Naive thymus-derived CD4-positive, alpha-beta T cell (primary cell): ENCODE results near the gene HOXA6. TPM values are rescaled to one million over a fixed set of nuclear protein-coding genes. Genes with fewer than 3 reads are reported as not detected.

Experiments used
- ATAC-seq: fragments of 150-1000 bp; cut with Tn5 transposase; 2 replicates; pipeline ENCODE4 v1.10.0; 2021; ENCODE audit warnings: mild to moderate bottlenecking, moderate library complexity
- CTCF ChIA-PET: fragments of 350-600 bp; sonication (Branson Sonifier 250); formaldehyde crosslinking; loops from one replicate; lab custom pipeline; 2021; ENCODE audit warnings: antibody characterized with exemption; lab: Charles Lee
- POLR2A ChIA-PET: fragments of 350-600 bp; sonication (Branson Sonifier 250); formaldehyde crosslinking; loops from one replicate; lab custom pipeline; 2021; ENCODE audit warnings: antibody characterized with exemption, inconsistent platforms; lab: Charles Lee
- DNase-seq, 9 donors: peaks; one replicate each; pipeline versions ENCODE4 v3.0.0 to v3.0.0-alpha.2; 2020 to 2022; ENCODE audit warnings: mixed read lengths in 1 of 9
- H3K27ac ChIP-seq: one replicate; pipeline ENCODE4 v1.7.0; 2013; ENCODE audit warnings: mild to moderate bottlenecking, low read depth, low read length, moderate library complexity
- H3K27me3 ChIP-seq, 2 donors: one replicate each; pipeline ENCODE4 v1.7.0; 2013; ENCODE audit warnings: low read length in 2 of 2, mild to moderate bottlenecking in 2 of 2, moderate library complexity in 2 of 2; ENCODE audit not compliant: control insufficient read depth in 2 of 2, insufficient read depth in 2 of 2
- H3K36me3 ChIP-seq, 3 experiments: 1 replicate in 2 of 3; 2 replicates in 1 of 3; pipeline ENCODE4 v1.7.0; 2013; ENCODE audit warnings: low read length in 3 of 3, mild to moderate bottlenecking in 3 of 3, moderate library complexity in 1 of 3; ENCODE audit not compliant: insufficient read depth in 3 of 3, control insufficient read depth in 2 of 3
- H3K4me1 ChIP-seq, 2 donors: one replicate each; pipeline ENCODE4 v1.7.0; 2013; ENCODE audit warnings: low read length in 2 of 2, mild to moderate bottlenecking in 2 of 2, moderate library complexity in 1 of 2; ENCODE audit not compliant: control insufficient read depth in 2 of 2, insufficient read depth in 2 of 2
- H3K4me3 ChIP-seq: 2 replicates; pipeline ENCODE4 v1.7.0; 2013; ENCODE audit warnings: mild to moderate bottlenecking, low read length
- H3K9me3 ChIP-seq, 3 experiments: 1 replicate in 2 of 3; 2 replicates in 1 of 3; pipeline ENCODE4 v1.7.0; 2013; ENCODE audit warnings: low read length in 3 of 3; ENCODE audit not compliant: control insufficient read depth in 2 of 3
- H3K27ac Mint-ChIP-seq, 9 donors: one replicate each; pipeline ENCODE4 v1.8.0; 2020 to 2022; ENCODE audit warnings: mixed read lengths in 9 of 9, mild to moderate bottlenecking in 8 of 9, moderate library complexity in 5 of 9, inconsistent platforms in 2 of 9
- H3K27me3 Mint-ChIP-seq, 5 donors: one replicate each; pipeline ENCODE4 v1.8.0; 2021 to 2022; ENCODE audit warnings: mixed read lengths in 5 of 5, mild to moderate bottlenecking in 1 of 5
- H3K36me3 Mint-ChIP-seq, 5 donors: one replicate each; pipeline ENCODE4 v1.8.0; 2020 to 2022; ENCODE audit warnings: mixed read lengths in 5 of 5, mild to moderate bottlenecking in 3 of 5, inconsistent platforms in 1 of 5
- H3K4me1 Mint-ChIP-seq, 7 donors: one replicate each; pipeline ENCODE4 v1.8.0; 2020 to 2022; ENCODE audit warnings: mixed read lengths in 7 of 7, mild to moderate bottlenecking in 3 of 7, inconsistent platforms in 1 of 7
- H3K4me3 Mint-ChIP-seq, 10 donors: one replicate each; pipeline ENCODE4 v1.8.0; 2020 to 2022; ENCODE audit warnings: mild to moderate bottlenecking in 10 of 10, mixed read lengths in 10 of 10, moderate library complexity in 6 of 10, inconsistent platforms in 2 of 10
- H3K9me3 Mint-ChIP-seq, 11 donors: one replicate each; pipeline ENCODE4 v1.8.0; 2020 to 2022; ENCODE audit warnings: mixed read lengths in 11 of 11, mild to moderate bottlenecking in 4 of 11, inconsistent platforms in 1 of 11, moderate library complexity in 1 of 11
- intact Hi-C, 2 donors: fragments of 100-400 bp; cut with micrococcal nuclease; formaldehyde crosslinking; loops; one replicate each; pipeline ENCODE4 v1.15.1; 2023
- polyA plus RNA-seq, 2 donors: library from polyadenylated mRNA; unstranded; fragments of 300-500 nt; fragmentation: Illumina TruSeq; gene quantifications; one replicate each; pipeline ENCODE4 v1.2.3, GENCODE V29; 2021
- total RNA-seq, 6 experiments: library from RNA in 5 of 6; stranded (reverse) in 5 of 6; gene quantifications; 1 replicate in 5 of 6; 2 replicates in 1 of 6; pipeline ENCODE4 v1.2.3 and lab custom pipeline; 2021 to 2026

The HOXA6 gene
- total and polyA plus RNA-seq, 7 experiments from 2014 or later: 0.32 to 0.49 TPM; not detected in 5

DNA sequence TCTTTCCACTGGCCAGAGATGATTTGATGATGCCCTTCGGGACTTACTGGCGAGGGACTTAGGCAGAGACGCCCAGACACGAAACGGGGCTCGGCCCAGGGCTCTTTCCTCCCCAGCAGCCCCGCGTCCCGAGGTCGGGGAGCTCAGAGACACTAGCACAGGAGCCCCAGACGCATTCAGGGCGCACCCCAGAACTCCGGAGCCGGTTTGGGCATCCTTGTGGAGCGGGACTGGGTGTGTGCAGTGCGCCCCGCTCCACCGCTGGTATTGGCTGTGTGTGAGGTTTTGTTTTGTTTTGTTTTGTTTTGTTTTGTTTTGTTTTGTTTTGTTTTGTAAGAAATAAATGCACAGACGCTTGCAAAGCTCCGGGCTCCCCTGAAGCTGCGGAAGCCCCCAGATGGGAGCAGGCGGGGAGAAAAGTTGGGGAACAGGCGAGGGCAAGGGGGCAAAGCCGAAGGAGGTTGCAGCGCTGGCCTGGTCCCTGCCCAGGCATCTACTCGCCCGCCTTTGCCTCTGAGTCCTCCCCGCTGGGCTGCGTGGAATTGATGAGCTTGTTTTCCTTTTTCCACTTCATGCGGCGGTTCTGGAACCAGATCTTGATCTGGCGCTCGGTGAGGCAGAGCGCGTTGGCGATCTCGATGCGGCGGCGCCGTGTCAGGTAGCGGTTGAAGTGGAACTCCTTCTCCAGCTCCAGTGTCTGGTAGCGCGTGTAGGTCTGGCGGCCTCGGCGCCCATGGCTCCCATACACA is 2.2 kb downstream of the HOXA6 start:
- Histone ChIP-seq H3K27me3 (peaks cover 4 to 20% of the 10 kb centered on the region in 2 donors), H3K4me1 (peaks cover 3 to 6% of the 10 kb centered on the region in 2 donors), H3K9me3 (no peaks in the 10 kb centered on the region), H3K4me3 (no peak overlapping the region), H3K27ac (no peak overlapping the region), H3K36me3 (no peaks in the 10 kb centered on the region)
- Mint-ChIP-seq H3K27ac (no peak overlapping the region), H3K4me1 (peaks cover 0 to 20% (median 11%) of the 10 kb centered on the region in 7 donors), H3K27me3 (peaks cover 44 to 71% (median 58%) of the 10 kb centered on the region in 5 donors), H3K4me3 (no peak overlapping the region), H3K9me3 (peaks cover 0 to 3% (median 0%) of the 10 kb centered on the region in 11 donors), H3K36me3 (peaks cover 0 to 3% (median 0%) of the 10 kb centered on the region in 5 donors)
- ChIA-PET CTCF (interaction anchor here (0.6 to 1.5 kb wide), 2 partner anchors 15 to 980 kb away, joined by 3 to 6 read pairs; no protein-coding TSS in a partner anchor), POLR2A (no interaction called here)
- DNase-seq (no peak), ATAC-seq (no peak)
- intact Hi-C loops: no loop called here

DNA sequence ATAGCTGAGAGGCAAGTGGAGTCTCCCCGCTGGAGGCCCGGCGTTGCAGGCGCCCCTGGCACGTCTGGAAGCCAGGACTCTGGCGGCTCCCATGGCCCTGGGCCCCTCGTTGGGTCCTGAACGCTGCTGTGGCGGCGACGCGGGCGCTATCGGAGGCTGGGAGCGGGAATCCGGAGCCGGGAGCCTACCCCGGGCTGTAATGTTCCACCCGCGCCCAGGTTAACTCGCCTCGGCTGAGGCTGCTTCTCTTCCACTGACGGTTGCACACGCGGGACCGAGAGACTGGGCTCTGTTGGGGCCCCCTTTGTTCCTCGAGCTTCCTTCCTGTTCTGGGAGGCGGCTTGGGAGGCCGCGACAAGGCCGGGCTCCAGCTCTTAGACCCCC is 2.8 kb downstream of the HOXA6 start:
- Mint-ChIP-seq H3K4me1 (peaks cover 0 to 17% (median 9%) of the 10 kb centered on the region in 7 donors), H3K4me3 (no peak overlapping the region), H3K36me3 (peaks cover 0 to 3% (median 0%) of the 10 kb centered on the region in 5 donors), H3K27me3 (peaks cover 38 to 65% (median 58%) of the 10 kb centered on the region in 5 donors), H3K27ac (no peak overlapping the region), H3K9me3 (peaks cover 0 to 3% (median 0%) of the 10 kb centered on the region in 11 donors)
- no peaks in the 10 kb centered on the region for H3K9me3 ChIP-seq
- H3K4me1 ChIP-seq: peaks cover 0 to 5% of the 10 kb centered on the region in 2 donors
- no peak for DNase-seq
- ChIA-PET CTCF (interaction anchor here (0.6 to 1.5 kb wide), 2 partner anchors 16 to 980 kb away, joined by 3 to 6 read pairs; no protein-coding TSS in a partner anchor), POLR2A (no interaction called here)
- no peak for ATAC-seq
- H3K27me3 ChIP-seq: peaks cover 0 to 17% of the 10 kb centered on the region in 2 donors
- intact Hi-C loops: no loop called here
- H3K4me3 ChIP-seq: no peak overlapping the region
- H3K36me3 ChIP-seq: no peaks in the 10 kb centered on the region
- H3K27ac ChIP-seq: no peak overlapping the region

DNA sequence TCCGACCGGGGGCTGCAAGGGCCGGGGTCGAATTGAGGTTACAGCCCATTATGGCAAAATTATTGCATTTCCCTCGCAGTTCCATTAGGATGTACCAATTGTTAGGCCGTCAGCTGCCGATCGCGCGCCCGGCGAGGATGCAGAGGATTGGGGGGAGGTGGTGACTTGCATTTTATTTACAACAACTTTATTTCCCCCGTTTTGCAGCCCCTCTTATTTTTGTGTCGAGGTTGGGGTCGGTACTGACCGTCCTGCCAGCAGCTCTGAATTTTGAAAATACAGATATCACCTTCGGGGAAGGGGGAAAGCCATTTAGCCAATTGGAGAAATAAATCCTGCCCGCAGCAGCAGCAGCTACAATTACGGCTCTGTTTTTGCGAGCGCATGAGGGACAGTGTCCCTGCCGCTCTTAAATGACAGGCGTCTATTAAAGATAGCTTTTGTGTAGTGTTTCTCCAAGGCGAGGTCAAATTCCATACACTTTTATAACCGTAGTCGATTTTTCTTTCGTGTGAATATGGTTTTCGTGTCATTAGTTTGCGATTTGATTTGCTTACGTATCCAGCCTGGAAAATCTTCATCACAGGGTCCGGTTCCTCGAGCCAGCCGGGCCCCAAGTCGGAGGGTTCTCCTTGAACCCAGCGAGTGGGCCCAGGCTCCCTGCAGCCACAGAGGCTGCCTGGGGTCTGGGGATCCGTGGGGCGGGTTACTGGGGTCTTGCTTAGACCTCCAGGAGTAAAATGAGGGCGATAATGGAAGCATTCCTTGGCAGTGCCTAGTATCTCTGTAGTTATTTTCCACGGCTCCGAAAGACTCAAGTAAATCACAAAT is 3.4 kb downstream of the HOXA6 start:
- no peak for ATAC-seq
- peaks cover 32 to 59% (median 53%) of the 10 kb centered on the region in 5 donors for H3K27me3 Mint-ChIP-seq
- H3K4me3 Mint-ChIP-seq: no peak overlapping the region
- H3K27ac Mint-ChIP-seq: no peak overlapping the region
- Histone ChIP-seq H3K27me3 (peaks cover 0 to 17% of the 10 kb centered on the region in 2 donors), H3K36me3 (no peaks in the 10 kb centered on the region), H3K4me1 (peaks cover 0 to 5% of the 10 kb centered on the region in 2 donors), H3K4me3 (no peak overlapping the region), H3K9me3 (no peaks in the 10 kb centered on the region), H3K27ac (no peak overlapping the region)
- intact Hi-C loops: no loop called here
- peaks cover 0 to 3% (median 0%) of the 10 kb centered on the region in 5 donors for H3K36me3 Mint-ChIP-seq
- peaks cover 0 to 3% (median 0%) of the 10 kb centered on the region in 11 donors for H3K9me3 Mint-ChIP-seq
- ChIA-PET CTCF (interaction anchor here (0.6 to 1.5 kb wide), 2 partner anchors 17 to 981 kb away, joined by 3 to 6 read pairs; no protein-coding TSS in a partner anchor), POLR2A (no interaction called here)
- no peak for DNase-seq
- peaks cover 0 to 17% (median 9%) of the 10 kb centered on the region in 7 donors for H3K4me1 Mint-ChIP-seq

DNA sequence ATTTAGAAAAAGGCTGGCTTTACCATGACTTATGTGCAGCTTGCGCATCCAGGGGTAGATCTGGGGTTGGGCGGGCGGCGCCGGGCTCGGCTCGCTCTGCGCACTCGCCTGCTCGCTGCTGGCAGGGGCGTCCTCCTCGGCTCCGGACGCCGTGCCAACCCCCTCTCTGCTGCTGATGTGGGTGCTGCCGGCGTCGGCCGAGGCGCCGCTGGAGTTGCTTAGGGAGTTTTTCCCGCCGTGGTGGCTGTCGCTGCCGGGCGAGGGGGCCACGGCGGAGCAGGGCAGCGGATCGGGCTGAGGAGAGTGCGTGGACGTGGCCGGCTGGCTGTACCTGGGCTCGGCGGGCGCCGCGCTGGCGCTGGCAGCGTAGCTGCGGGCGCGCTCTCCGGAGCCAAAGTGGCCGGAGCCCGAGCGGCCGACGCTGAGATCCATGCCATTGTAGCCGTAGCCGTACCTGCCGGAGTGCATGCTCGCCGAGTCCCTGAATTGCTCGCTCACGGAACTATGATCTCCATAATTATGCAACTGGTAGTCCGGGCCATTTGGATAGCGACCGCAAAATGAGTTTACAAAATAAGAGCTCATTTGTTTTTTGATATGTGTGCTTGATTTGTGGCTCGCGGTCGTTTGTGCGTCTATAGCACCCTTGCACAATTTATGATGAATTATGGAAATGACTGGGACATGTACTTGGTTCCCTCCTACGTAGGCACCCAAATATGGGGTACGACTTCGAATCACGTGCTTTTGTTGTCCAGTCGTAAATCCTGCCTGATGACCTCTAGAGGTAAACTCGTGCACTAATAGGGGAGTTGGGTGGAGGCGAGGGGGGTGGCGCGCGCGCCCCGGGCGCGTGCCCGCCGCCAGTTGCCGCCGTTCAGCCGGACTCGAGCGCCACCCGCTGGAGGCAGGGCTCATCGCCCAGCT is 4.3 kb downstream of the HOXA6 start, which contains the start of gene HOXA5:
Gene HOXA5, minus strand, starts transcription at position 659 of the 927 bp plus-strand sequence. Its CDS starts 74 bp downstream, at position 585.
- Histone ChIP-seq H3K9me3 (no peaks in the 10 kb centered on the region), H3K4me3 (no peak within 1 kb of the TSS), H3K27ac (no peak within 1 kb of the TSS), H3K27me3 (peaks cover 0 to 13% of the 10 kb centered on the region in 2 donors), H3K36me3 (no peaks in the 10 kb centered on the region), H3K4me1 (peaks cover 0 to 3% of the 10 kb centered on the region in 2 donors)
- intact Hi-C loops: no loop called here
- ATAC-seq (peak; percentile 78), DNase-seq (no peak)
- Mint-ChIP-seq H3K4me3 (peak within 1 kb of the TSS in 5 of 10 donors; percentile 25 to 79 (median 48)), H3K27ac (no peak within 1 kb of the TSS), H3K9me3 (peaks cover 0 to 3% (median 0%) of the 10 kb centered on the region in 11 donors), H3K27me3 (peaks cover 26 to 58% (median 52%) of the 10 kb centered on the region in 5 donors), H3K36me3 (peaks cover 0 to 3% (median 0%) of the 10 kb centered on the region in 5 donors), H3K4me1 (peaks cover 0 to 14% (median 7%) of the 10 kb centered on the region in 7 donors)
- POLR2A ChIA-PET: no interaction called here
- CTCF ChIA-PET: no interaction called here

DNA sequence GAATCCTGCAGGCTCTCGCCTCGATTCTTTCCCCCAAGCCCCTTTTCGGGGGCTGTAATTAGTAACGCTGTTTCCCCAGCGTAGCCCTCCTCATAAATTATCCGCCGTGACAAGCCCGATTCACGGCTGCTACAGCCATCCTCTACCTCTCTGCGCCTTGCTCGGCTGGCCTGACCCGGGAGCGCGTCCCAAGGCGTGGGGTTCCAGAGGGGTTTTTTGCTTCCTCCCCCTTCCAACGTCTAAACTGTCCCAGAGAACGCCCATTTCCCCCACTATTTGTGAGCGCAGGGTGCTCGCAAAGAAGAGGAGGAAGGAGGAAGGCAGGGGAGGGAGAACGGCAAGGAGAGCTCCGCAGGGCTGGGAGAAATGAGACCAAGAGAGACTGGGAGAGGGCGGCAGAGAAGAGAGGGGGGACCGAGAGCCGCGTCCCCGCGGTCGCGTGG is 5.0 kb downstream of the HOXA6 start:
- peaks cover 0 to 9% of the 10 kb centered on the region in 2 donors for H3K27me3 ChIP-seq
- no peak for DNase-seq
- no peak overlapping the region for H3K27ac ChIP-seq
- Mint-ChIP-seq H3K27me3 (peaks cover 27 to 60% (median 55%) of the 10 kb centered on the region in 5 donors), H3K4me3 (peak overlapping the region in 5 of 10 donors; percentile 21 to 79 (median 48)), H3K27ac (no peak overlapping the region), H3K4me1 (peaks cover 0 to 9% (median 4%) of the 10 kb centered on the region in 7 donors), H3K9me3 (peaks cover 0 to 3% (median 0%) of the 10 kb centered on the region in 11 donors), H3K36me3 (peaks cover 0 to 3% (median 0%) of the 10 kb centered on the region in 5 donors)
- intact Hi-C loops: no loop called here
- H3K9me3 ChIP-seq: no peaks in the 10 kb centered on the region
- no peaks in the 10 kb centered on the region for H3K36me3 ChIP-seq
- no peaks in the 10 kb centered on the region for H3K4me1 ChIP-seq
- ChIA-PET CTCF (no interaction called here), POLR2A (no interaction called here)
- H3K4me3 ChIP-seq: no peak overlapping the region
- no peak for ATAC-seq
